Measurements from ENCODE around the gene MUC4. TPM values are rescaled to one million over a fixed set of nuclear protein-coding genes. Genes with fewer than 3 reads are reported as not detected.

Gene MUC4
- total RNA-seq, 1 experiment from 2014 or later: 3.6 TPM

- H3K4me1 Mint-ChIP-seq (ENCODE audit: low read depth, unreplicated experiment): no peaks in the 10 kb centered on the region
Observed at GRCh38 chr3:195763076-195763830, 48.5 kb downstream of the MUC4 start.

GRCh38 chr3:195762611-195763010 lies 49.1 kb downstream of the MUC4 start:
- TF ChIP-seq CTCF (IDR thresholded peaks at IDR 0.05; ENCODE audit: unreplicated experiment): no peak
- no TSS peak for BruUV-seq (replicated peaks)
- CTCF ChIA-PET: no interaction called here

More at GRCh38 chr3:195763076-195763830, 48.5 kb downstream of the MUC4 start:
- Mint-ChIP-seq H3K9me3 (ENCODE audit: low read depth, unreplicated experiment) (peaks cover 2% of the 10 kb centered on the region), H3K4me3 (ENCODE audit: low read depth, unreplicated experiment) (no peak overlapping the region), H3K36me3 (ENCODE audit: insufficient read depth, unreplicated experiment) (no peaks in the 10 kb centered on the region), H3K27me3 (ENCODE audit: unreplicated experiment) (peaks cover 32% of the 10 kb centered on the region), H3K27ac (ENCODE audit: unreplicated experiment) (no peak overlapping the region)
- no peak for TF ChIP-seq CTCF (IDR thresholded peaks at IDR 0.05; ENCODE audit: unreplicated experiment)
- BruUV-seq (replicated peaks): no TSS peak
- intact Hi-C loops (cut with micrococcal nuclease; ENCODE audit: unreplicated experiment): no loop called here
- no peak for DNase-seq
- CTCF ChIA-PET: no interaction called here

GRCh38 chr3:195762249-195762585 lies 49.5 kb downstream of the MUC4 start:
- intact Hi-C loops (cut with micrococcal nuclease; ENCODE audit: unreplicated experiment): no loop called here
- peaks cover 43% of the 10 kb centered on the region for H3K27me3 Mint-ChIP-seq (ENCODE audit: unreplicated experiment)
- no peak for DNase-seq
- no TSS peak for BruUV-seq (replicated peaks)
- H3K4me3 Mint-ChIP-seq (ENCODE audit: low read depth, unreplicated experiment): no peak overlapping the region
- no peak overlapping the region for H3K27ac Mint-ChIP-seq (ENCODE audit: unreplicated experiment)
- no peak for TF ChIP-seq CTCF (IDR thresholded peaks at IDR 0.05; ENCODE audit: unreplicated experiment)
- H3K36me3 Mint-ChIP-seq (ENCODE audit: insufficient read depth, unreplicated experiment): no peaks in the 10 kb centered on the region
- CTCF ChIA-PET: no interaction called here
- H3K9me3 Mint-ChIP-seq (ENCODE audit: low read depth, unreplicated experiment): no peaks in the 10 kb centered on the region
- peaks cover 2% of the 10 kb centered on the region for H3K4me1 Mint-ChIP-seq (ENCODE audit: low read depth, unreplicated experiment)

More at GRCh38 chr3:195762611-195763010, 49.1 kb downstream of the MUC4 start:
- no peaks in the 10 kb centered on the region for H3K4me1 Mint-ChIP-seq (ENCODE audit: low read depth, unreplicated experiment)
- intact Hi-C loops (cut with micrococcal nuclease; ENCODE audit: unreplicated experiment): no loop called here
- H3K9me3 Mint-ChIP-seq (ENCODE audit: low read depth, unreplicated experiment): no peaks in the 10 kb centered on the region
- no peak overlapping the region for H3K4me3 Mint-ChIP-seq (ENCODE audit: low read depth, unreplicated experiment)
- no peaks in the 10 kb centered on the region for H3K36me3 Mint-ChIP-seq (ENCODE audit: insufficient read depth, unreplicated experiment)
- no peak for DNase-seq
- peaks cover 39% of the 10 kb centered on the region for H3K27me3 Mint-ChIP-seq (ENCODE audit: unreplicated experiment)
- no peak overlapping the region for H3K27ac Mint-ChIP-seq (ENCODE audit: unreplicated experiment)

GRCh38 chr3:195761567-195762248 lies 50.0 kb downstream of the MUC4 start:
- CTCF ChIA-PET: no interaction called here
- BruUV-seq (replicated peaks): no TSS peak
- H3K27me3 Mint-ChIP-seq (ENCODE audit: unreplicated experiment): peaks cover 48% of the 10 kb centered on the region
- H3K27ac Mint-ChIP-seq (ENCODE audit: unreplicated experiment): no peak overlapping the region
- H3K9me3 Mint-ChIP-seq (ENCODE audit: low read depth, unreplicated experiment): no peaks in the 10 kb centered on the region
- peaks cover 7% of the 10 kb centered on the region for H3K4me1 Mint-ChIP-seq (ENCODE audit: low read depth, unreplicated experiment)
- H3K36me3 Mint-ChIP-seq (ENCODE audit: insufficient read depth, unreplicated experiment): no peaks in the 10 kb centered on the region
- intact Hi-C loops (cut with micrococcal nuclease; ENCODE audit: unreplicated experiment): no loop called here
- DNase-seq: no peak
- H3K4me3 Mint-ChIP-seq (ENCODE audit: low read depth, unreplicated experiment): no peak overlapping the region
- TF ChIP-seq CTCF (IDR thresholded peaks at IDR 0.05; ENCODE audit: unreplicated experiment): no peak

All from Calu3 (cell line).